ENCODE data around the gene SHOC1.

- TF ChIP-seq CTCF (conservative IDR thresholded peaks at IDR 0.05 in 1 of 2, IDR thresholded peaks at IDR 0.05 in 1 of 2; ENCODE audit: low read depth in 1 of 2, low read length in 2 of 2) (no peak), EZH2 (IDR thresholded peaks at IDR 0.05; ENCODE audit: low read length, missing control alignments) (no peak)
Measured at GRCh38 chr9:111804636-111805035, 9.9 kb upstream of the SHOC1 start.
